ENCODE measurements around the gene AFF1. TPM values are rescaled to one million over a fixed set of nuclear protein-coding genes. Genes with fewer than 3 reads are reported as not detected.

The AFF1 gene
- total RNA-seq, 1 donor from 2014 or later, result 90.6 TPM

DNA sequence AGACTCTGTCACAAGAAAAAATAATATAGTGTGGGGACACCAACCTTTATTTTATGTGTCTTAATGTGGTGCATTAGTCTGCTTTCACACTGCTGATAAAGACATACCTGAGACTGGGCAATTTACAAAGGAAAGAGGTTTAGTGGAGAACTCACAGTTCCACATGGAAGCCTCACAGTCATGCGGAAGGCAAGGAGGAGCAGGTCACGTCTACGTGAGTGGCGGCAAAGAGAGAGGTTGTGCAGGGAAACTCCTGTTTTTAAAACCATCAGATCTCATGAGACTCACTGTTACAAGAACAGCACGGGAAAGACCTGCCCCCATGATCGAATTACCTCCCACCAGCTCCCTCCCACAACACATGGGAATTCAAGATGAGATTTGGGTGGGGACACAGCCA lies 130.2 kb downstream of the AFF1 start:
- intact Hi-C loops (cut with DNase I), result no loop called here

GRCh38 chr4:87066403-87067123 lies 131.8 kb downstream of the AFF1 start:
- DNase-seq (no peak), ATAC-seq (no peak)
- Histone ChIP-seq H3K27me3 (ENCODE audit: low read depth) (no peaks in the 10 kb centered on the region), H3K36me3 (peaks cover 12% of the 10 kb centered on the region), H3K27ac (no peak overlapping the region), H3K4me3 (no peak overlapping the region), H3K4me1 (peaks cover 21% of the 10 kb centered on the region), H3K9me3 (no peaks in the 10 kb centered on the region)
- intact Hi-C loops (cut with DNase I), result no loop called here
- TF ChIP-seq, protein P1, sequence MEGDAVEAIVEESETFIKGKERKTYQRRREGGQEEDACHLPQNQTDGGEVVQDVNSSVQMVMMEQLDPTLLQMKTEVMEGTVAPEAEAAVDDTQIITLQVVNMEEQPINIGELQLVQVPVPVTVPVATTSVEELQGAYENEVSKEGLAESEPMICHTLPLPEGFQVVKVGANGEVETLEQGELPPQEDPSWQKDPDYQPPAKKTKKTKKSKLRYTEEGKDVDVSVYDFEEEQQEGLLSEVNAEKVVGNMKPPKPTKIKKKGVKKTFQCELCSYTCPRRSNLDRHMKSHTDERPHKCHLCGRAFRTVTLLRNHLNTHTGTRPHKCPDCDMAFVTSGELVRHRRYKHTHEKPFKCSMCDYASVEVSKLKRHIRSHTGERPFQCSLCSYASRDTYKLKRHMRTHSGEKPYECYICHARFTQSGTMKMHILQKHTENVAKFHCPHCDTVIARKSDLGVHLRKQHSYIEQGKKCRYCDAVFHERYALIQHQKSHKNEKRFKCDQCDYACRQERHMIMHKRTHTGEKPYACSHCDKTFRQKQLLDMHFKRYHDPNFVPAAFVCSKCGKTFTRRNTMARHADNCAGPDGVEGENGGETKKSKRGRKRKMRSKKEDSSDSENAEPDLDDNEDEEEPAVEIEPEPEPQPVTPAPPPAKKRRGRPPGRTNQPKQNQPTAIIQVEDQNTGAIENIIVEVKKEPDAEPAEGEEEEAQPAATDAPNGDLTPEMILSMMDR (IDR thresholded peaks at IDR 0.05), result no peak

More for the DNA sequence above, 130.2 kb downstream of the AFF1 start:
- no peak for ATAC-seq
- peaks cover 12% of the 10 kb centered on the region for H3K36me3 ChIP-seq
- H3K4me1 ChIP-seq, result peaks cover 22% of the 10 kb centered on the region
- TF ChIP-seq, protein P1 (IDR thresholded peaks at IDR 0.05), result no peak
- H3K9me3 ChIP-seq, result no peaks in the 10 kb centered on the region
- H3K27ac ChIP-seq, result no peak overlapping the region
- H3K4me3 ChIP-seq, result no peak overlapping the region
- no peak for DNase-seq
- no peaks in the 10 kb centered on the region for H3K27me3 ChIP-seq (ENCODE audit: low read depth)

GRCh38 chr4:87067124-87067885 lies 132.5 kb downstream of the AFF1 start:
- TF ChIP-seq, protein P1 (IDR thresholded peaks at IDR 0.05), result no peak
- Histone ChIP-seq H3K4me3 (no peak overlapping the region), H3K27me3 (ENCODE audit: low read depth) (no peaks in the 10 kb centered on the region), H3K4me1 (peaks cover 27% of the 10 kb centered on the region), H3K36me3 (peaks cover 9% of the 10 kb centered on the region), H3K9me3 (no peaks in the 10 kb centered on the region), H3K27ac (no peak overlapping the region)
- DNase-seq, result no peak
- intact Hi-C loops (cut with DNase I), result no loop called here
- no peak for ATAC-seq

DNA sequence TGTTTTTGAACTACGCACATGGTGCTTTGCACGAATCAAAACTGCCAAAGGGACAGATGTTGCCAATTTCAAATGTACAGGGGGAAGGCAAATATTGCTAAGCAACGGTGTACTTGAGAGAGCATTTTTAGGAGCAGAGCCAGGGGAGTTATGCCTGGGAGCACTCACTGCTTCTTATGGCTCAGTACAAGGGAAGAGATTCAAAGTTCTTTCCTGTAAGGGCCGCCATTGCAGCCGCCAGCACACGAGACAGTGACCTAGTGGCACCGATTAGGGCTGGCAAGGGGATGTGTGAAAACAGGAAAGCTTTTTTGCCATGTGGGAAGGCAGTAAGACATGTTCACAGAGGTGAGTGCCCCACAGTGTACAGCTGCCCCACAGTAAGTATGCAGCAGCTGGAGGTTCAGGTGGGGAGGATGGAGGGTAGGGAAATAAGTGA lies 133.8 kb downstream of the AFF1 start:
- Histone ChIP-seq H3K27ac (no peak overlapping the region), H3K36me3 (peaks cover 6% of the 10 kb centered on the region), H3K4me3 (no peak overlapping the region), H3K27me3 (ENCODE audit: low read depth) (no peaks in the 10 kb centered on the region), H3K9me3 (no peaks in the 10 kb centered on the region), H3K4me1 (peaks cover 40% of the 10 kb centered on the region)
- DNase-seq, result no peak
- intact Hi-C loops (cut with DNase I), result no loop called here
- peak; percentile 68 to 81 for ATAC-seq
- TF ChIP-seq, protein P1 (IDR thresholded peaks at IDR 0.05), result no peak

DNA sequence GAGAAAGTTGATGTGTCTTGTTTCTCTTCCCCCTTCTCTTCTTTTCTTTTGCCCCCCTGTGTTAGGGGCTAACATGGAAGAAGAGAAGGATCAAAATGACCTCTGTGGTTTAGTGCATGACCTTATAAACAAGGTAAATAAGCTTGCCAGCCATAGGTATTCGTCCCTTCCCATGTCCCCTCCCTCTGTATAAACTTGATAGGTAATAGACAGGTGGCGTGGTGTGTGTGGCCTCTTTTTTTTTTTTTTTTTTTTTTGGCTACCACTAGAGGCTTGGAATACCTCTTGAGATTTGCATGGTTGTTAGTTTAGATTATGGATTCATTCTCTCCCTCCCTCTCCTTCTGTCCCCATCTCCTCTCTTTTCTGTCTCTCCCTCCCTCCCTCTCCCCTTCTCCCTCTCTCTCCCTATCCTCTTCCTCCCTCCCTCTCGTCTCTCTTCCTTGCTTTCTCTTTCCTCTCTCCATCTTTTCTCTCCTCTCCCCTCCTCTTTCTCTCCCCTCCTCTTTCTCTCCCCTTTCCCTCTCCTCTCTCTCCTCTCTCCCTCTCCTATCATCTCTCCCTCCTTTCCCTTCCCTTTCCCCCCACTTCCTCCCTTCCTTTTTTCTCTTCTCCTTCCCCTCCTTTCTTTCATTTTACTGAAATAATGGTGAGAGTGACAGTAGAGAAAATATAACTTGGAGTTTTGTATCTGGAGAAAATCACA lies 134.4 kb downstream of the AFF1 start:
- no peaks in the 10 kb centered on the region for H3K9me3 ChIP-seq
- H3K4me1 ChIP-seq, result peaks cover 46% of the 10 kb centered on the region
- no peaks in the 10 kb centered on the region for H3K27me3 ChIP-seq (ENCODE audit: low read depth)
- TF ChIP-seq, protein P1 (IDR thresholded peaks at IDR 0.05), result no peak
- no peak for DNase-seq
- no peak overlapping the region for H3K27ac ChIP-seq
- H3K36me3 ChIP-seq, result peaks cover 6% of the 10 kb centered on the region
- no peak for ATAC-seq
- no peak overlapping the region for H3K4me3 ChIP-seq
- intact Hi-C loops (cut with DNase I), result no loop called here

Data from lower lobe of right lung (tissue), 2 donors.